ENCODE measurements around the gene LCLAT1. TPM values are rescaled to one million over a fixed set of nuclear protein-coding genes. Genes with fewer than 3 reads are reported as not detected.

The LCLAT1 gene
- total RNA-seq, 6 donors from 2014 or later, result 7.0 to 21.9 (median 12.4) TPM

- DNase-seq, result peak in 1 of 2 donors; percentile 44
- Histone ChIP-seq H3K27ac (no peak overlapping the region), H3K36me3 (peaks cover 0 to 9% (median 4%) of the 10 kb centered on the region in 4 donors), H3K4me1 (peaks cover 7 to 16% (median 8%) of the 10 kb centered on the region in 4 donors), H3K4me3 (no peak overlapping the region), H3K27me3 (no peaks in the 10 kb centered on the region), H3K9me3 (peaks cover 0 to 8% (median 4%) of the 10 kb centered on the region in 4 donors)
- 91 to 97% methylated on average over 17 to 18 of the region's 18 CpGs for WGBS, 2 donors
- no peak for ATAC-seq (ENCODE audit: low FRiP score in 2 of 2)
- no peak for TF ChIP-seq EP300 (IDR thresholded peaks at IDR 0.05)
- no peak for TF ChIP-seq POLR2AphosphoS5 (IDR thresholded peaks at IDR 0.05)
- no peak for TF ChIP-seq CTCF (IDR thresholded peaks at IDR 0.05)
- no peak for TF ChIP-seq POLR2A (IDR thresholded peaks at IDR 0.05)
These were observed 69.1 kb downstream of the LCLAT1 start for GRCh38 chr2:30516166-30516565.

GRCh38 chr2:30519796-30520195 lies 72.8 kb downstream of the LCLAT1 start:
- peaks cover 0 to 9% (median 4%) of the 10 kb centered on the region in 4 donors for H3K36me3 ChIP-seq
- 93 to 98% methylated on average over 16 of the region's 16 CpGs for WGBS, 2 donors

GRCh38 chr2:30522421-30522820 lies 75.4 kb downstream of the LCLAT1 start:
- Histone ChIP-seq H3K9me3 (peaks cover 3 to 8% (median 4%) of the 10 kb centered on the region in 4 donors), H3K4me1 (no peaks in the 10 kb centered on the region), H3K27me3 (no peaks in the 10 kb centered on the region), H3K27ac (no peak overlapping the region), H3K36me3 (peaks cover 0 to 9% (median 4%) of the 10 kb centered on the region in 4 donors), H3K4me3 (no peak overlapping the region)
- no peak for TF ChIP-seq POLR2AphosphoS5 (IDR thresholded peaks at IDR 0.05)
- no peak for TF ChIP-seq POLR2A (IDR thresholded peaks at IDR 0.05)
- TF ChIP-seq CTCF (IDR thresholded peaks at IDR 0.05), result no peak
- no peak for TF ChIP-seq EP300 (IDR thresholded peaks at IDR 0.05)
- WGBS, 2 donors, result 91 to 92% methylated on average over 2 of the region's 2 CpGs
- DNase-seq (no peak), ATAC-seq (ENCODE audit: low FRiP score in 2 of 2) (no peak)

More at GRCh38 chr2:30519796-30520195, 72.8 kb downstream of the LCLAT1 start:
- no peak for TF ChIP-seq POLR2A (IDR thresholded peaks at IDR 0.05)
- TF ChIP-seq POLR2AphosphoS5 (IDR thresholded peaks at IDR 0.05), result no peak
- no peak for TF ChIP-seq EP300 (IDR thresholded peaks at IDR 0.05)
- no peak for TF ChIP-seq CTCF (IDR thresholded peaks at IDR 0.05)
- no peak for ATAC-seq (ENCODE audit: low FRiP score in 2 of 2)
- peaks cover 0 to 2% (median under 1%) of the 10 kb centered on the region in 4 donors for H3K4me1 ChIP-seq
- no peaks in the 10 kb centered on the region for H3K27me3 ChIP-seq
- peaks cover 0 to 8% (median 4%) of the 10 kb centered on the region in 4 donors for H3K9me3 ChIP-seq
- peak in 1 of 2 donors; percentile 20 for DNase-seq
- no peak overlapping the region for H3K27ac ChIP-seq
- H3K4me3 ChIP-seq, result no peak overlapping the region

- Histone ChIP-seq H3K27ac (no peak overlapping the region), H3K36me3 (no peaks in the 10 kb centered on the region), H3K4me1 (no peaks in the 10 kb centered on the region), H3K4me3 (no peak overlapping the region), H3K27me3 (no peaks in the 10 kb centered on the region), H3K9me3 (peaks cover 0 to 4% (median 0%) of the 10 kb centered on the region in 4 donors)
- no peak for DNase-seq
- ATAC-seq (ENCODE audit: low FRiP score in 2 of 2), result no peak
- WGBS, 2 donors, result 92 to 96% methylated on average over 2 of the region's 2 CpGs
- TF ChIP-seq EP300 (IDR thresholded peaks at IDR 0.05) (no peak), CTCF (IDR thresholded peaks at IDR 0.05) (no peak), POLR2AphosphoS5 (IDR thresholded peaks at IDR 0.05) (no peak), POLR2A (IDR thresholded peaks at IDR 0.05) (no peak)
These were observed 80.4 kb downstream of the LCLAT1 start for GRCh38 chr2:30527411-30527810.

- Histone ChIP-seq H3K36me3 (no peaks in the 10 kb centered on the region), H3K4me1 (no peaks in the 10 kb centered on the region), H3K4me3 (no peak overlapping the region), H3K27me3 (no peaks in the 10 kb centered on the region), H3K9me3 (peaks cover 0 to 4% (median 0%) of the 10 kb centered on the region in 4 donors), H3K27ac (no peak overlapping the region)
- ATAC-seq (ENCODE audit: low FRiP score in 2 of 2) (no peak), DNase-seq (no peak)
- 88% methylated on average over 2 of the region's 2 CpGs for WGBS, 2 donors
- no peak for TF ChIP-seq POLR2A (IDR thresholded peaks at IDR 0.05)
- TF ChIP-seq POLR2AphosphoS5 (IDR thresholded peaks at IDR 0.05), result no peak
- TF ChIP-seq CTCF (IDR thresholded peaks at IDR 0.05), result no peak
- no peak for TF ChIP-seq EP300 (IDR thresholded peaks at IDR 0.05)
These were observed 80.8 kb downstream of the LCLAT1 start for GRCh38 chr2:30527859-30528258.

Data from upper lobe of left lung (tissue), 6 donors.